Gastrocnemius medialis (tissue), 4 donors: Measurements from ENCODE around the gene MBNL1. TPM values are rescaled to one million over a fixed set of nuclear protein-coding genes. Genes with fewer than 3 reads are reported as not detected.
A peak's percentile ranks its signal among the peaks of the same experiment; 100 is the strongest.

Experiments used
- ATAC-seq, 2 donors: fragments of 150-250 bp; one replicate each; pipeline ENCODE4 v1.9.1; 2016
- DNase-seq, 2 donors: peaks; one replicate each; pipeline ENCODE4 v3.0.0-alpha.2; 2019
- H3K27ac ChIP-seq, 4 donors: fragments of 200-600 bp; sonication (generic); 1 replicate in 1 of 4; 2 replicates in 3 of 4; pipeline ENCODE4 v1.5.1; 2016 to 2018; ENCODE audit warnings: mild to moderate bottlenecking in 2 of 4, moderate library complexity in 1 of 4
- H3K27me3 ChIP-seq, 3 donors: fragments of 200-600 bp; sonication (generic) in 2 of 3; 1 replicate in 1 of 3; 2 replicates in 2 of 3; pipeline versions ENCODE4 v1.5.1 to v1.6.0; 2016 to 2019; ENCODE audit warnings: mild to moderate bottlenecking in 1 of 3, moderate library complexity in 1 of 3
- H3K36me3 ChIP-seq, 2 donors: fragments of 200-600 bp; sonication (generic) in 1 of 2; one replicate each; pipeline ENCODE4 v1.5.1; 2017 to 2018
- H3K4me1 ChIP-seq, 2 donors: fragments of 200-600 bp; sonication (generic) in 1 of 2; one replicate each; pipeline ENCODE4 v1.5.1; 2016 to 2017; ENCODE audit warnings: mild to moderate bottlenecking in 2 of 2
- H3K4me3 ChIP-seq, 4 donors: fragments of 200-600 bp; sonication (generic) in 3 of 4; 1 replicate in 1 of 4; 2 replicates in 3 of 4; pipeline ENCODE4 v1.5.1; 2016 to 2019; ENCODE audit warnings: mild to moderate bottlenecking in 2 of 4
- H3K9me3 ChIP-seq, 3 donors: fragments of 200-600 bp; sonication (generic) in 2 of 3; 1 replicate in 1 of 3; 2 replicates in 2 of 3; pipeline ENCODE4 v1.5.1; 2016 to 2019
- CTCF ChIP-seq, 5 experiments: fragments of 450-650 bp in 3 of 5; fragments of 200-600 bp in 2 of 5; sonication (generic) in 2 of 5; IDR thresholded peaks in 4 of 5; conservative IDR thresholded peaks in 1 of 5; 1 replicate in 4 of 5; 2 replicates in 1 of 5; pipeline ENCODE4 v1.5.1; 2016 to 2019; ENCODE audit warnings: antibody characterized with exemption in 5 of 5, mild to moderate bottlenecking in 3 of 5, moderate library complexity in 3 of 5
- POLR2A ChIP-seq, 2 donors: fragments of 450-650 bp; IDR thresholded peaks; one replicate each; pipeline ENCODE4 v1.6.1; 2017; ENCODE audit warnings: antibody characterized with exemption in 2 of 2, mild to moderate bottlenecking in 2 of 2, moderate library complexity in 2 of 2
- in situ Hi-C, 4 donors: fragments of 200-750 bp; cut with MboI; loops; one replicate each; pipeline versions ENCODE4 v1.15.0 to v1.8.0; 2017; ENCODE audit warnings: low sequenced_read_pairs in 4 of 4
- intact Hi-C: fragments of 100-400 bp; cut with DNase I; formaldehyde crosslinking; loops from one replicate; pipeline ENCODE4 v1.15.1; 2023; ENCODE audit warnings: low total_unique reads
- total RNA-seq, 4 donors: library from RNA; depleted of rRNA; stranded (reverse); fragments of >200 nt; gene quantifications; one replicate each; pipeline versions ENCODE4 v1.1.0 to v1.2.3, GENCODE V29; 2016

Gene MBNL1
- total RNA-seq, 4 donors from 2014 or later, result 519 to 597 (median 557) TPM

- Histone ChIP-seq H3K27me3 (no peaks in the 10 kb centered on the region), H3K9me3 (no peaks in the 10 kb centered on the region), H3K36me3 (no peaks in the 10 kb centered on the region), H3K4me3 (peak overlapping the region; percentile 77 to 87 (median 86)), H3K27ac (peak overlapping the region; percentile 96 to 99 (median 97)), H3K4me1 (peaks cover 56 to 61% of the 10 kb centered on the region in 2 donors)
- intact Hi-C loops, result loop anchor here (2.0 to 10.0 kb wide), 6 partner anchors 29 to 1668 kb away; partner anchors contain the start of gene SELENOT
- in situ Hi-C loops, result loop anchor here in 2 of 4 donors (10.0 to 25.0 kb wide), 2 partner anchors 167 to 175 kb away; no protein-coding TSS in a partner anchor
- DNase-seq, result peak; percentile 65 to 81
- no peak for TF ChIP-seq CTCF (IDR thresholded peaks at IDR 0.05 in 4 of 5, conservative IDR thresholded peaks at IDR 0.05 in 1 of 5)
- TF ChIP-seq POLR2A (IDR thresholded peaks at IDR 0.05), result peak; percentile 51 to 92
- ATAC-seq, result peak; percentile 70 to 71
Measured at GRCh38 chr3:152269831-152270734, 1.4 kb downstream of the MBNL1 start.

GRCh38 chr3:152270937-152271336 lies 2.2 kb downstream of the MBNL1 start:
- H3K4me1 ChIP-seq, result peaks cover 59% of the 10 kb centered on the region in 2 donors
- DNase-seq, result no peak
- H3K27ac ChIP-seq, result peak overlapping the region; percentile 96 to 99 (median 97)
- no peaks in the 10 kb centered on the region for H3K9me3 ChIP-seq
- TF ChIP-seq POLR2A (IDR thresholded peaks at IDR 0.05), result no peak
- TF ChIP-seq CTCF (IDR thresholded peaks at IDR 0.05 in 4 of 5, conservative IDR thresholded peaks at IDR 0.05 in 1 of 5), result no peak
- intact Hi-C loops (loop anchor here (2.0 kb wide), 2 partner anchors 28 to 132 kb away; no protein-coding TSS in a partner anchor), in situ Hi-C loops (loop anchor here in 1 of 4 donors (25.0 kb wide), 1 partner anchor 166 kb away; no protein-coding TSS in a partner anchor)
- ATAC-seq, result no peak
- H3K27me3 ChIP-seq, result no peaks in the 10 kb centered on the region
- H3K36me3 ChIP-seq, result no peaks in the 10 kb centered on the region
- peak overlapping the region; percentile 77 to 87 (median 86) for H3K4me3 ChIP-seq

- no peak for ATAC-seq
- Histone ChIP-seq H3K4me3 (peak overlapping the region; percentile 77 to 87 (median 86)), H3K9me3 (no peaks in the 10 kb centered on the region), H3K27me3 (no peaks in the 10 kb centered on the region), H3K27ac (peak overlapping the region; percentile 96 to 99 (median 97)), H3K4me1 (peaks cover 59 to 60% of the 10 kb centered on the region in 2 donors), H3K36me3 (no peaks in the 10 kb centered on the region)
- in situ Hi-C loops, result loop anchor here in 1 of 4 donors (25.0 kb wide), 1 partner anchor 166 kb away; no protein-coding TSS in a partner anchor
- intact Hi-C loops, result loop anchor here (2.0 kb wide), 2 partner anchors 27 to 131 kb away; no protein-coding TSS in a partner anchor
- DNase-seq, result no peak
- no peak for TF ChIP-seq CTCF (IDR thresholded peaks at IDR 0.05 in 4 of 5, conservative IDR thresholded peaks at IDR 0.05 in 1 of 5)
- no peak for TF ChIP-seq POLR2A (IDR thresholded peaks at IDR 0.05)
Measured at GRCh38 chr3:152271501-152272236, 2.9 kb downstream of the MBNL1 start.

GRCh38 chr3:152272771-152273242 lies 4.1 kb downstream of the MBNL1 start:
- DNase-seq, result no peak
- Histone ChIP-seq H3K9me3 (no peaks in the 10 kb centered on the region), H3K4me1 (peaks cover 56 to 58% of the 10 kb centered on the region in 2 donors), H3K27me3 (no peaks in the 10 kb centered on the region), H3K4me3 (peak overlapping the region; percentile 77 to 87 (median 86)), H3K36me3 (no peaks in the 10 kb centered on the region), H3K27ac (peak overlapping the region; percentile 96 to 99 (median 97))
- ATAC-seq, result no peak
- in situ Hi-C loops, result loop anchor here in 1 of 4 donors (25.0 kb wide), 1 partner anchor 164 kb away; no protein-coding TSS in a partner anchor
- intact Hi-C loops, result no loop called here
- TF ChIP-seq POLR2A (IDR thresholded peaks at IDR 0.05) (no peak), CTCF (IDR thresholded peaks at IDR 0.05 in 4 of 5, conservative IDR thresholded peaks at IDR 0.05 in 1 of 5) (no peak)
